OCI-LY7 (cell line): ENCODE data around the gene ERCC2.
"Not testable (repeated sequence)": the region's sequence is repeated elsewhere in the genome, so short reads cannot be mapped to it uniquely, and the experiment has no call there.

Experiments
- EZH2phosphoT487 ChIP-seq: fragments of 200-600 bp; sonication (generic); IDR thresholded peaks from 2 replicates; pipeline ENCODE4 v1.6.1; 2018; ENCODE audit warnings: low read depth, borderline replicate concordance, mild to moderate bottlenecking, mixed run types, antibody characterized with exemption, low read length, moderate library complexity, mixed read lengths
- TF ChIP-seq, protein P1 (sequence below): fragments of 200-600 bp; sonication (generic); conservative IDR thresholded peaks from 2 replicates; pipeline ENCODE4 v1.5.1; 2014; ENCODE audit warnings: mild to moderate bottlenecking, antibody characterized with exemption, low read length, moderate library complexity, mixed read lengths

DNA sequence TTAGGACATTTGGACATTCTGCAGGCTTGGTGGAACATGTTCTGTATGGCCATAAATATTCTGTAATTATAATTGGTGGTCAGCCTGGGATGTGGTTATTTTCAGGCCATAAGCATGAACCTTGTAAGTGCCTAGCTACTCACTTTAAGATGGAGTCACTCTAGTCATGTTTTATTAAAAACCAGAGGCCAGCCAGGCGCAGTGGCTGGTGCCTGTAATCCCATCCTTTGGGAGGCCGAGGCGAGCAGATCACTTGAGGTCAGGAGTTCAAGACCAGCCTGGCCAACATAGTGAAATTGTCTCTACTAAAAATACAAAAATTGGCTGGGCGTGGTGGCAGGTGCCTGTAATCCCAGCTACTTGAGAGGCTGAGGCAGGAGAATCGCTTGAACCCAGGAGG, 37.2 kb upstream of the ERCC2 start:
- TF ChIP-seq, protein P1, sequence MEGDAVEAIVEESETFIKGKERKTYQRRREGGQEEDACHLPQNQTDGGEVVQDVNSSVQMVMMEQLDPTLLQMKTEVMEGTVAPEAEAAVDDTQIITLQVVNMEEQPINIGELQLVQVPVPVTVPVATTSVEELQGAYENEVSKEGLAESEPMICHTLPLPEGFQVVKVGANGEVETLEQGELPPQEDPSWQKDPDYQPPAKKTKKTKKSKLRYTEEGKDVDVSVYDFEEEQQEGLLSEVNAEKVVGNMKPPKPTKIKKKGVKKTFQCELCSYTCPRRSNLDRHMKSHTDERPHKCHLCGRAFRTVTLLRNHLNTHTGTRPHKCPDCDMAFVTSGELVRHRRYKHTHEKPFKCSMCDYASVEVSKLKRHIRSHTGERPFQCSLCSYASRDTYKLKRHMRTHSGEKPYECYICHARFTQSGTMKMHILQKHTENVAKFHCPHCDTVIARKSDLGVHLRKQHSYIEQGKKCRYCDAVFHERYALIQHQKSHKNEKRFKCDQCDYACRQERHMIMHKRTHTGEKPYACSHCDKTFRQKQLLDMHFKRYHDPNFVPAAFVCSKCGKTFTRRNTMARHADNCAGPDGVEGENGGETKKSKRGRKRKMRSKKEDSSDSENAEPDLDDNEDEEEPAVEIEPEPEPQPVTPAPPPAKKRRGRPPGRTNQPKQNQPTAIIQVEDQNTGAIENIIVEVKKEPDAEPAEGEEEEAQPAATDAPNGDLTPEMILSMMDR: not testable (repeated sequence)
- TF ChIP-seq EZH2phosphoT487: not testable (repeated sequence)
